SKM-1 treated with dmso at 0.1 percent for 144 hours (cell line): Measurements from ENCODE around the gene PGM1.
A peak's percentile ranks its signal among the peaks of the same experiment; 100 is the strongest.

Experiments
- DNase-seq: peaks from one replicate; lab custom pipeline; 2025; ENCODE audit not compliant: unreplicated experiment; lab: John Stamatoyannopoulos, UW

The PGM1 gene

DNA sequence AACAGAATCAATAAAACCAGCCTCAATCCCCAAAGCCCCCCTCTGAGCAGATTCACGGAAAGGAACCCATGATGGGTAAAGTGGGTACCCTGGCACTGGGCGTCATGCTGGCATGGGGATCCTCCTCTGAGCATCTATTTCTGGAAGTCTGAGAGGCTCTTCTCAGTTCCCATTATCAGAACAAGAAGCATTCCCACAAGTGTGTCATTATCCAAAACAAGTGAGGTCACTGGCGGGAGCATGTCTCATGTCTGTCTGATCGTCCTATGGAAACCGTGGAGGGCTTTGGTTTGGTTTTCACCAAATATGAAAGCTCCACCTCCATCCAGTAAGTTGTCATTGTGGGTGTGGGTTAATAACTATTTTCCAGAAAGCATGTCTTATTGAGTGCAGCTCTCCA is 70.7 kb downstream of the PGM1 start:
- no peak for DNase-seq

DNA sequence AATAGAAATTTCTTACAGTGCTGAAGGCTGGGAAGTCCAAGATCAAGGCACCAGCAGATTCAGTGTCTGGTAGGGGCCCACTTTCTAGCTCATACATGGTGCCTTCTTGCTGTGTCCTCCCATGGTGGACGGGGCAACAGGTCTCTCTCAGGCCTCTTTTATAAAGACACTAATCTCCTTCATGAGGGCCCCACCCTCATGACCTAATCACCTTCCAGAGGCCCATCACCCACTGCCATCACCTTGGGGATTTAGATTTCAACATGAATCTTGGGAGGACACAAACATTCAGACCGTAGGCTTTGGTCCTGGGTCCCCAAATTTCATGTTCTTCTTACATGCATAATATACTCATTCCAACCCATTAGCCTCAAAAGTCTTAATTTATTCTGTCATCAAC is 71.5 kb downstream of the PGM1 start:
- no peak for DNase-seq

DNA sequence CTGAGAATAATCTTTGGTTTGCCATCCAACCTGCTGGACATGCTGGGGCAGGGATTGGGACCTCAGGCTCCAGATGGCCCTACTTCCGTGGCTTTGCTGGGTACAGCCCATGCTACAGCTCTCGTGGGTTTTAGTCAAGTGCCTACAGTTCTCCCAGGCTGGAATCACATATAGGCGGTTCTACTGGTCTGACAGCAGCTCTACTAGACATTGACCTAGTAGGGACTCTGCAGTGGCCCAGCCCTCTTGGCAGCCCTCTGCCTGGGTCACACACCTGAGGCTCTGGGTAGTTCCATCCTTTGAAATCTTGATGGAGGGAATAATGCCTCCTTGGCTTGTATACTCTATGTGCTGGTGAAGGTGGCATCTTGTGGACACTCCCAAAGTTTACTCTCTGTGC is 72.2 kb downstream of the PGM1 start:
- DNase-seq = no peak

DNA sequence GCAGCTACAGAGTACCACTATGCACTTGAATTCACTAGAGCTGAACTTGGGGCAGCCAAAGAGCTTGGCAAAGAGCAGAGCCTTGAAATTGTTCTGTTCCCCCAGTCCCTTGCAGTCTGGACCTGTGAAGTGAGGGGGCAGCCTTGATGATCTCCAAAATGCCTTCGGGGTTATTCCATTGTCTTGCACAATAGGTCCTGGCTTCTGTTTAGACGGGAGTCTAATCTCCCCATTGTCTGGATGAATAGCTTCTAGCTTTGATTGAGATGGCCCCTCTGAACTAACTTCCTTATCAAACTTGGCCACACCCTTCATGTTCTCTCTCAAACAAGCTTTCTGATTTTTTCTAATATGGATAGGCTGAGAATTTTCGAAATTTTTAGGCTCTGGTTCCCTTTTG is 72.6 kb downstream of the PGM1 start:
- no peak for DNase-seq

DNA sequence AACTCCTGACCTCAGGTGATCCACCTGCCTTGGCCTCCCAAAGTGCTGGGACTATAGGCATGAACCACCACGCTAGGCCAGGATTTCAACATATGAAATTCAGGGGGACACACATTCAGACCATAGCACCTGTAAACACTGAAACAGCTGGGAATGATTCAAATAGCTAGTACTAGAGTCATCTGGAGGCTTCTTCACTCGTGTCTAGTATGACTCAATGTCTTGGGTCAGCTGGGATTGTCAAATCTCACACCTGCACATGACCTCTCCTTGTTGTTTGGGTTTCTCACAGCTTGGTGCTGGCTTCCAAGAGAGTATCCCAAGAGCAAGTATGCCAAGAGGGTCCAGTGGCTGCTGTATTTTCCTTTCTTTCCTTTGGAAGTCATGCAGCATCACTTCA is 75.1 kb downstream of the PGM1 start:
- no peak for DNase-seq

DNA sequence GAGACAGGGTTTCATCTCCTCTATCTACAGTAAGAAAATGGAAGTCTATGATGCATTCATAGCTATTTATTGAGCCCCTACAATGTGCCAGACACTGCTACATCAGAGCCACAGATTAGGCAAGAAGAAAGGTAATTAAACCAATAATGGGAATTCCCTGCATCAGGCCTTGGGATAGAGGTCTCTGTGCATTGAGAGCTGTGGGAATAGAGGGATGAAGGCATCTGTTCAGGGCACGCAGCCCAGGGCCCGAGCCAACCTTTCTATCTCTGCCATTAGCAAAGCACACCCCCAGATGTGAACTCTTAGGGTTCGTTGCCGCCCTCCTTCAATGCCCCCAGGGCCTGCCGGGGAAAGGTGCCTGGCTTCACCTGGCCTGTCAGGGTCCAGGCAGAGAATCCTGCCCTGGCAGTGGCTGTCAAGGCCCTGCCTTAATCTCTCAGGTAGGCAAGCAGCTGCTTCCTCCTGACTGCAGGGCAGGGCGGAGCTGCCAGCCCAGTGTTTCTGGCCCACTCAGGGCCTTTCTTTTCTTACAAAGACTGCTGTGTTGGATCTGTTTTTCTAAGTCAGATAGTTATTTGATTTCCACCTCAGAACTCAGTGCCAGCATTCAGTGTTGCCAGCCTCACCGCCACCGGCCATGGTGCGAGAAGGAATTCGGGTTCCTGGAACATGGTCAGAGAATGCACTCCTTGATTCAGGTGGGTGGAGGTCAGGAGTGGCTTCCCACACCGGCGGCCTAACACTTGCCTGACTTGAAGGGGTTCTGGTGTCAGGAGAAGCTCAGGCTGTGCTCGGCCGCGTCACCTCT is 76.1 kb downstream of the PGM1 start:
- no peak for DNase-seq

DNA sequence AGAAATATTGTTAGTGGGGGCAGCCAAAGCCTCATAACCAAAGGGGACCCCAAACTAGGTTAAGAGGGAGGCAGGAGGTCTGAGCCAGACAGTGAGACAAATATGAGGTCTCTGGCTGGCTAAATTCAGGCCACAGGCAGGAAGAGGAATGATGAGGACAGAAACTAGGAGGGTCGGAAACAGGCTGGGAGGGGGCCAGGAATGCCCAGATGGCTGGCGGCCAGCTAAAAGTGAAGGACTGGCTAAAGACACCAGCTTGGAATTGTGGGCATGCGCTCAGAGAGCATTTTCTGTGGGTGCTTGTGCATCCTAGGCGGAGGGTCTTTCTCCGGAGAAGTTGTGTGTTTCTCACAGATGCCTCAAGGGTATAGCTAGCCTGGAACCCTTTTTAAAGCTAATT is 77.0 kb downstream of the PGM1 start:
- DNase-seq = no peak

DNA sequence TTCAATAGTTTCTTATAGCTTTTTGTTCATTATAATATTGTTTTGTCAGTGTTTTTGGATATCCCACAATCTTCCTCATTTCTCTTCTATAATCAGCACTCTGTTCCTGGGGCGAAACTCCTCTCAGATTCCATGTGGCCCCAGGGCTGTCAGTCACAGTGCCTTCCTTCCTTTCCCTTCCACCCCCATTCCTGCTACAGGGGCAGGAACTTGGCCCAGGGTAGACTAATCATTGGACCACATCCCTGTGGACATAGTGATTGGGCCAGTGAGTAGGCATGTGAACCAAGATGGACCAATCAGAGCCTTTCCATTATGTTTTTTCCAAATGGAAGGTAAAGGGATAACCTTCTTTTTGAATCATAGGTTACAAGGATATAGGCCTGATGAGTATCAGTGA is 78.3 kb downstream of the PGM1 start:
- no peak for DNase-seq

DNA sequence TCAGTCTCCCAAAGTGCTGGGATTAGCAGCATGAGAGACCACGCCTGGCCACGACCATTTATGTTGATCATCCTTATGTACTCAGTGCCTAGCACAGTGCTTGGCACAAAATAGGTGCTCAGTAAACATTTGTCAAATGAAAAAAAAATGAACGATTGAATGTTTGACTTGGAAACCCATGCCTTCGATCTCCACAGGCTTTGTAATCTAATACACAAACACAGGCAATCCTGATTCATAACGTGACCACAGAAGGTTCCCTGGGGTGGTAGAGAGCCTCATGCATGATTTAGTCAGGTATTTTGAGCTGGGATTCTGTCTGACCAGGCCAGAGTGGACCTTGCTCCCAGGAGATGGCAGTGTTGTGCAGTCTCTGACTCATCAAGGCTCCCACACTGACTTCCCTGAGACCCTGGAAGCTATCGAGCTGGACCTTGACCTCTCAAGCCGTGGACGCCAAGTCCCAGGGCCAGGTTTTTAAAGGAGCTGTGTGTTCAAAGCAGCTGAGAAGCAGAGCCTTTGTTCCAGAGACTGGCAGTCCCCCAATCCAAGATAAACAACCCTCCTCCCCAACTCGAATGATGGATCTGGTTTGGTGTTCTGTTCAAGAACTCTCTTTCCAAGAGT is 81.1 kb downstream of the PGM1 start:
- peak; percentile 26 for DNase-seq

DNA sequence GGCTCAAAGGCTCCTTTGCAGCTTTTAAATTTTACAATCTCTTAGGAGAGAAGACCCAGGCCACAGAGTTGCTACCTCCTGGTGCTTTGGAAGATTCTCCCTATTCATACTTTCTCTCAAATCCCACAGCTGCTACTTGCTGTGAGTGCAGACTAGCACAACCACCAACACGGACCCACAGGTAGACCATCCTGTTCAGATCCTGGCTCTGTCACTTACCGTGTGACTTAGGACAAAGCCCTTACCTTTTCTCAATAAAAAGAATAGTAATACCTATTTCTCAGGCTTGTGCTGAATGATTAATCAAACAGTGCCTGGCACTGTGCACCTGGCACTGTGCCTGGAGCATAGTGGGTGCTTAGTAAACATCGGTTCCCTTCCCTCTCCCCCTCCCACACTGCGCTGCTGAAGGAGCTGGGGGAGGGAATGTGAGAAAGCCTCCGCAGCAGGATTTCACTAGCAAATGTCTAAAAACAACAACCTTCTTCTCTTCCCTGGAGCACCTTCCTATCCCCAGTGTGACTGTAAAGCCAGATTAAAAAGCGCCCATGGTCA is 81.7 kb downstream of the PGM1 start:
- no peak for DNase-seq

DNA sequence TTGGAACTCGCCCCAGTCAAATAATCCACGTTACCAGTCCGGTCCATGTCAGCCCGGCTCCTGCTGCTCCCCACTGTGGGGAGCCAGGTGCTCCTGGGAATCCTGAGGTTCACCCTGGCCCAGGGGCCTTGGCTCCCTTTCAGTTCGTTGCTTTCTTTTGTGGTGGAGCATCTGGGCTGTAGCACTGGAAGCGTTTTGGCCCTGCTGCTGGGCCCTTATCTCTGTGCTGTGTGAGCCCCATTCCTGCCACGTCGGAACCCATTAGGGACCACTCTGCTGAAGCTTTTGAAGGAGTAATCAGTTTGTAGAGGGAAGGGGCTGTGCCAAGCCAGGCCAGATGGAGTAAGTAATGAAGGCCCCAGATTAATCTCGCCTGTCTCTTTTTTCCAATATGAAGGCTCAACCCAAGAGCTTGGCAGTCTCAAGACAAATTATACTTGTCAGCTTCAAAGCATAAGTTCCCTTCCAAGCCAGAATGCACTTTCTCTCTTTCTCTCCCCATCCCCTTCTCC is 82.3 kb downstream of the PGM1 start:
- DNase-seq = no peak

DNA sequence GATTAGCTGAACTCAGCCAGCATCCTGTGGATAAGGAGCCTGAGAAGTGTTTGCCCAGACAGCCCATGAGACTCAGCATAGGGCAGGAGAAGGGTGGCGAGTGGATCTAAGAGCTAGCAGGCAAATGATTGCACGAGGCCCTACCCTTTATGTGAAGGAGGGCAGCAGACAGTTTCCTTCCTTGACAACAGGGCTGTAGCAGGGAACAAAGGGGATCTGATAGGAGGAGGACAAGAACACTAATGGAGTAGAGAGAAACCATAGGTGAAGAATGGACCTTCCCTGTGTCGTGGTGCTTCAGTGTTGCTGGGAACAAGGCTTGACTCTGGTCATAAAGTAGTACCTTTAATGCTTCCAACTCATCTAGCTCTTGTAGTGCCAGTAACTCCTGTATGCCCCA is 84.3 kb downstream of the PGM1 start:
- DNase-seq = no peak

DNA sequence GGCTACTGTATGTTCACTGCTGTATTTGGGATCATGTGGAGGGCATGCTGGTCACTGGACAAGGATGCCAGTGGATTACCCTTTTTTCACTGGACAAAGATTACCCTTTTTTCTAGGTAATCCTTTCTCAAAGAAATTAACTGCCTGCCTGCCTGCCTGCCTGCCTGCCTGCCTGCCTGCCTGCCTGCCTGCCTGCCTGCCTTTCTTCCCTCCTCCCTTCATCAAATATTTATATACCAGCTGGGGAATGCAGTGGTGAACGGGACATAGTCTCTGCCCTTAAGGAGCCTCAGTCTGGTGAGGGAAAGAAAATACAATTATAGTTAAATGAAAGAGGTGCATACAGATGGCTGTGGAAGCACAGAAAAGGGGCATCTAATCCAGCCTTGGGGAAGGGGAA is 85.0 kb downstream of the PGM1 start:
- no peak for DNase-seq

DNA sequence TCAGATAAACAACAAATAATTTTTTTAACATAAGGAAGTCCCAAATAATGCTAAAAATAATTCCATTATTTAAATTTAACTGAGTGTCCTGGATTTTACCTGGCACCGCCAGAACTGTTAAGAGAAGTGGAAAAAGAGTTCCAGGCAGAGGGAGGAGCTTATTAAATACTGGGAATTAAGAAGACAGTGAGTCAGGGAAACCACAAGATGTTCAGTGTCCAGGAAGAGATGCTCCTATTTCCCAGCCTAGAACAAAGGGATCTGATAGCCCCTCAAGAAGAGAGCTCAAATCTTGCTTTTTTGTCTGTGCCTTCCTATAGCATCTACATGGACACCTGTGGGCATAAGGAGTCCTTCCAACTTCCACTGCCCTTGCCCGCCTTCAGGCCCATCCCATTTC is 85.9 kb downstream of the PGM1 start:
- no peak for DNase-seq

DNA sequence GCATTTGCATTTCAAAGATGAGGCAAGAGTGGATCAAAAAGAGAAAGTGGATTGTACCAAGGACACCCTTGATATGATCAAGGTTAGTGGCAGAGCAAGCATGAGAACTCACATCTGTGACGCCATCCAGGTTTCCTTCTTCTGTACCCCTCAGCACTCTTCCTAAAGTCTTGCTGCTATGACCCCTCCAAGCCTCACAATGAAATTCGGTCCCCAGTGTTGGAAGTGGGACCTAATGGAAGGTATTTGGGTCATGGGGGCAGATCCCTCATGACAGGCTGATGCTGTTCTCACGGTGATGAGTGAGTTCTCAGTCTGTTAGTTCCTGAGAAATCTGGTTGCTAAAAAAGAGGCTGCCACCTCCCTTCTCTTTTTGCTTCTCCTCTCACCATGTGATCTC is 86.4 kb downstream of the PGM1 start:
- no peak for DNase-seq

DNA sequence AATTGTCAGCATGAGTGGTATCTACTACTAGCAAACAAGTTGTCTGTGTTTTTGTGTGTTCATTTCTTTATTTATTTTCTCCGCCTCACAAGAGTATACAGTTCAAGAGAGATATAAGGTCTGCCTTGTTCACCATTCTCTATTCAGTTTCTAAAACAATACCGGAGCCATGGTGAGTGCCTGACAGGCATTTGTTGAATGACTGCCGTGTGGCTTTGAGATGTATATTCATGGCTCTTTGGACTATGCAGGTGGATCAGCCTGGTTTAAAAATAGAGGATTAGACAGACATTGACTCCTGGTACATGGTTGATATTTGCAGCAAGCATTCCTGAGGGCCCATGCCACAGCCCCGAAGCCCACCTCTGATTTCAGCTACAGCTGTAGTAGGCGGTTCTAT is 89.7 kb downstream of the PGM1 start:
- no peak for DNase-seq

DNA sequence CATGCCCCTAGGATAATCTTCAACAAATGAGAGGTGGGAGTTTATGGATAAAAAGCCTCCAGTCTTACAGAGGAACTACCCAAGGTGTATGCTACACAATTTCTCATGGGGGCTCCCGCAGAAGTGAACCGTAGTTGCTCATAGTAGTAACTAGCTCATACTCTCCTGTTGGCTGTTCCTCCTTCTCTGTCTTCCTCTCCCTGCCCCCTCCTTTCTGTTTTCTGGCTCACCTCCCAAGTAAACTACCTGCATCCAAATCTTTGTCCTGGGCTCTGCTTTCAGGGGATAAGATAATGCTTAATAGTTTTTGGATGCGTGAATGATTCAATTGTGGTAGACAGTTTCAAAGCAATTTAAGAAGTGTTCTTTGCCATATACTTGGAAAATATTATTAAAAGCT is 90.5 kb downstream of the PGM1 start:
- DNase-seq = no peak

DNA sequence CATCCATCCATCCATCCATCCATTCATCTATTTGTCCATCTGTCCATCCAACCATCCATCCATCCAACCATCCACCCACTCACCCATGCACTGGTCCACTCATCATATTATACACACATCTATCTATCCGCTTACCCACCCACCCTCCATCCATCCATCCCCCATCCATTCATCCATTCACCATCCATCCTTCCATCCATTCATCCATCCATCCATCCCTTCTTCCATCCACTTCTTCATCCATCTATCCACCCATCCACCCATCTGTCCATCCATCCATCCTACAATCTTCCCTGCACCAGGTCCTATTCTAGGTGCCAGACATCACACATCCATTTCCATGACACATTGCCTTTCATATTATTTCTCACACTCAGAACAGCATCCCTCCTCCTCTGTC is 93.5 kb downstream of the PGM1 start:
- no peak for DNase-seq

DNA sequence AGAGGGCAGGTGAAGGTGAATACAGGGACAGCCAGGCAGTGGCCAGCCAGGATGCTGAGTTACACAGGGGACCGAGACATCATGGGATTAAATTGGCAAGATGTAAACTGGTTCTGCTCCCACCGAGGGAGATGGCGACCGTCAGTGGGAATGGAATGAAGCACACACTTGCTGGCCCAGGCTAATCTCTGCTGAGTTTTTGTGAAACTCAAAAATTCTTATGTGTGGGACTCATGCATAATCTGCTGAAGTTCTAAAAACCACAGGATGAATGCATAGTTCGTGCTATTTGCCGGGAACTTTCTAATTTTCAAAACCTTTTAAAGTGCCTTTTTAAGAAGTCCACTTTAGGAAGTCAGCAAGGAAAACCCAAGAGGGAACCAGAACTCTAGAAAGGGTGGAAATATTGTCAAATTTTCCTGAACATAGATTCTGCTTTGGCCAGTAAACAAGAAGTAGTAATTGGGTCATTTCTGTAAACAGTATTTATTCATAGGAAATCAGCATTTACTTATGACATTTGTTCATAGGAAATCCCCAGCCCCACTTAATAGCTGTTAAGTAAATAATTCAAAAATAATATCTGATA is 95.2 kb downstream of the PGM1 start:
- no peak for DNase-seq

DNA sequence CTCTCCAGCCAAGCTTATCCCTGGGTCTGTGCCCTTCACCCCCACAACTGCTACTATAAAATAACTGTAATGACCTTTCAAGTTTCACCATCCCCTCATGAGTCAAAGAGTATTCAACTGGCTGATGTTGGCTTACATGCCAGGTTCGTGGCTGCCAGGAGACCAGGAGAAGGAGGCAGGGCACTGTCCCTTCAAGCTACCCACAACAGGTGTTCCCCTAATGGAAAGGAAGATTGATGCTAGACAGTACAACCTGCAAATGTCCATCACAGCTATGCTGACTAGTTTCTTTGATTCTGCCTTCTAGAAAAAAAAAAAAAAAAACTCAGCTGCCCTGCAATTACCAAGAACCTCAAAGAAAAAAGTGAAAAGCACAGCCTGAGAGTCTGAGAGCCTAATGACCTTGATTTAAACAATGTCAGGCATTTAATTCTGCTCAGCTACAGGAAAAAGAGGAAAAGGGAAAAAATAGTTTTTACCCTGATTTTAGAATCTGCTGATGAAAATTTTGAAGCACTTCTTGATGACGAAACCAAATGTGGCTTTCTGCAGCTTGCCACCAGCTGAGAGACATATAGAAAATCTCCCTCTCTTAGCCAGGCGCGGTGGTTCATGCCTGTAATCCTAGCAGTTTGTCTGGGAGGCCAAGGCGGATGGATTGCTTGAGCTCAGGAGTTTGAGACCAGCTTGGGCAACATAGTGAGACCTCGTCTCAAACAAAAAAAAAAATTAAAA is 97.9 kb downstream of the PGM1 start:
- DNase-seq = no peak

DNA sequence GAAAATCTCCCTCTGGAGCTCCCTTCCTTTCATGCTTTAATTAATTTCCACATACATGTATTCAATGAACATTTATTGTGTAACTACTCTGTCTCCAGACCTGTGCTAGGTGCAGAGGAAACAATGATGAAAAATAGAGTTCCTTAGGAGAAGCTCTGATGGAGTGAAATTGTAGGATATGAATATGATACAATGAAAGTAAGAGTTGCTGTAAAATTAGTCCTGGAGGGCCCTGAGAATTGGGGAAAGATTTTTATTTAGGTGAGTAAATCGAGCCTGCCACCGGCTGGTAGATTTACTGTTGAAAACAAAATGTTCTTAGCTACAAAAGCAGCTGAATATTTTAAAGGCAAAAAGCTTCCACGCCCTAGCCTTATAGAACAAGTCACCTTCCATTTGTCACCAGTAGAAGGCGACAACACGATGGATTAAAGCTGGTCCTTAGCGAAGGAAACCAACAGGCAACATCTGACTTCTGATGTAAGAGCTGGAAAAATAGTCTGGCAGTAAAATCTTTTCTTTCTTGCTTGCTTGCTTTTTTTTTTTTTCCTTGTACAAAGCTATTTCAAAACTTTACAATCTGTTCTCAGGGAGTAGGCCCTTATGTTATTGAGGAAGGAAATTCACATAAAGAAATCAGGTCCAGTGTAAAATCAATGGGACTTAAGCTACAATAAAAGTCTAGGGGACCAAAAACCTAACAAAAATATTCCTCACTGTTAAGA is 98.7 kb downstream of the PGM1 start:
- peak; percentile 83 for DNase-seq
